Left cardiac atrium (tissue), 4 donors: ENCODE measurements around the gene SUMO3. TPM values are rescaled to one million over a fixed set of nuclear protein-coding genes. Genes with fewer than 3 reads are reported as not detected.
A peak's percentile ranks its signal among the peaks of the same experiment; 100 is the strongest.

Experiments
- ATAC-seq, 2 donors: fragments of 200-7000 bp; cut with Tn5 transposase; one replicate each; pipeline ENCODE4 v1.9.1; 2020; ENCODE audit warnings: mild to moderate bottlenecking in 2 of 2, moderate library complexity in 2 of 2
- DNase-seq: peaks from one replicate; pipeline ENCODE4 v3.0.0-alpha.2; 2020
- intact Hi-C, 2 donors: fragments of 100-400 bp; cut with DNase I; formaldehyde crosslinking; loops; one replicate each; pipeline versions ENCODE4 v1.14.1 to v1.15.1; 2022 to 2023
- total RNA-seq, 2 donors: library from RNA; stranded (reverse); fragmentation: NEBNext Ultra II Directional; extraction: Animal tissue kit (Norgen Biotek cat#: 25700); gene quantifications; one replicate each; pipeline ENCODE4 v1.2.1, GENCODE V29; 2021
- donor health status: DM: no; HTN: yes; CAD: no.
- donor health status: DM: no; HTN: yes; CAD: no; lungs with severe emphysema.
- donor health status: DM: yes; HTN: yes; CAD: no.
- donor health status: Dilated cardiomyopathy.

The SUMO3 gene
- total RNA-seq, 2 donors from 2014 or later, result 71.2 to 93.3 TPM

DNA sequence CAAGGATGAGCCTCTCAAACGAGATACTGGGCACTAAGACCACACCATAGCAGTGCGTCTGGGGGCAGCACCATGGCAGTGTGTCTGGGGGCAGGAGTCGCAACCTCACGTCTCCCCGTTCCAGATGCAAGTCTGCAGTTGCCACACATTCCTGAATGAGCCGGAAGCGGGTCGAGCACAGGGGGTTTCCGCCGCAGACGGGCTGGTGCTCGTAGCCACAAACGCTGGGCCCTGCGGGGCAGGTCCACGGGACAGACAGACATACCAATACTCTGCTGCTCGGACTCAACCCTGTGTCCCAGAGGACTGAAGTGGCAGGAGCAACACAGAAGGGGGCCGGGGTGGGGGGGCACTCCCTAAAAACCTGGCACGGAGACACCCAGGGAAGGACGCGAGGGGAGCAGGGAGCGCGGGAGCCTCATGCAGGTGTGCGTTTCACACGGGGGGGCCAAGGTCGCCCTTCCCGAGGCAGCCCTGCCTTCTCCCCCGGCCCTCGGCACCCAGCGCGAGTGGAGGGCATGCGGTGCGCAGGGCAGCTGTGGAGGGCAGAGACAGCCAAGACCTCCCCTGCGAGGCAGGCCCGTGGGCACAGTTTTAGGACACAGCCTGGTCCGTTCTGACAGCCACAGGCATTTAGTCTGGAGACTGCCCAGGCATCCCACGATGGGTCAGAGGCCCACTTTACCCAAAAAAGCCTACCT lies 31.1 kb upstream of the SUMO3 start:
- DNase-seq (no peak), ATAC-seq (no peak)
- intact Hi-C loops, result no loop called here

- DNase-seq, result no peak
- intact Hi-C loops, result no loop called here
- ATAC-seq, result peak in 1 of 2 donors; percentile 2
These were observed 29.6 kb upstream of the SUMO3 start for GRCh38 chr21:44847261-44848056.

DNA sequence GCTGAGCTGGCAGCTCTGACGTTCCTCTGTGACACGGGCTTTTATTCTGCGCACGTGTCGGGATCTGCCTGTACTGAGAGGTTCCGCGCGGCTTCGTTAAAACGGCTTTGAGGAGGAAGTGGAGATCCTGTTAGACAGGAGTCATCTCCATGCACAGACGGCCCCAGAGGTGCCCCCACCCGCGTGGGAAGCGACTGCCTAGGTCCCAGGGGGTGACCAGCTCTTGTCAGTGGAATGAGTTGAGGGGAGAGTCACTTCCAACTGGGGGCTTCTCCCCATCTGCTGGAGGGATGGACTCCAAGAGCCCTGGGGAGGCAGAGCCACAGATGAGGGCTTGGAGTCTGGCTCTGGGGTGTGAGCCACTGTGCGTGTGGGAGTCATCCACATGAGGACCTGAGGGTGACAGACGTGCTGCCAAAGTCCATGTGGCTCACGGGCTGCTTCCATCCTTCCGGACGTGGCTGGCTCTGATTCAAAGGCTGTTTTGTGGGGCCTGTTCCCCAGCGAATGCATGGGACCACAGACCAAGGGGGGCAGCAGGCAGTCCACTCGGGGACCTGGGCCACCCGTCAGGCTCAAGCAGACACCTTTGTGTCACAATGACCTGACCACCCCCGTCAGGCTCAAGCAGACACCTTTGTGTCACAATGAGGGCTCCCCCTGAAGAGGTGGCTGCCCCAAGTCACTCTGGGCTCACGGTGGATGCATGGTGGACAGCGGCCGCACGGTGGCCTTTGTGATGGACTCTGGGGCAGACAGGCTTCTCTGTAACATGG lies 28.8 kb upstream of the SUMO3 start:
- DNase-seq (peak; percentile 71), ATAC-seq (peak; percentile 48 to 61)
- intact Hi-C loops, result no loop called here

DNA sequence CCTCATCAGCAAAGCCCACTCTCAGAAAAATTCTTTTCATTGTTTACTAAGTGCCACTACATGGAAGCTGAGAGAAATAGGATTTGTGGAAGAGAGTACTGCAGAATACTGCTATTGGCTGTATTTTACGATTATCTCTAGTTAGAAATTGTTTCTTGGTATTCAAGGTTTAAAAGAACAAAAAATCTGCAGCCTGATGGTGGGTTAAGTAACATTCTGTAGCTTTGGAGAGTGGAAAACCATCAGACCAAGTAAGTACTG lies 28.3 kb upstream of the SUMO3 start:
- no peak for DNase-seq
- ATAC-seq, result no peak
- intact Hi-C loops, result no loop called here

- ATAC-seq, result peak; percentile 74 to 82
- intact Hi-C loops, result no loop called here
- peak; percentile 85 for DNase-seq
These were observed 27.8 kb upstream of the SUMO3 start for GRCh38 chr21:44845418-44846223.

GRCh38 chr21:44844256-44844655 lies 26.4 kb upstream of the SUMO3 start:
- intact Hi-C loops, result no loop called here
- ATAC-seq (no peak), DNase-seq (no peak)

- DNase-seq (no peak), ATAC-seq (no peak)
- intact Hi-C loops, result no loop called here
These were observed 25.0 kb upstream of the SUMO3 start for GRCh38 chr21:44842721-44843445.

DNA sequence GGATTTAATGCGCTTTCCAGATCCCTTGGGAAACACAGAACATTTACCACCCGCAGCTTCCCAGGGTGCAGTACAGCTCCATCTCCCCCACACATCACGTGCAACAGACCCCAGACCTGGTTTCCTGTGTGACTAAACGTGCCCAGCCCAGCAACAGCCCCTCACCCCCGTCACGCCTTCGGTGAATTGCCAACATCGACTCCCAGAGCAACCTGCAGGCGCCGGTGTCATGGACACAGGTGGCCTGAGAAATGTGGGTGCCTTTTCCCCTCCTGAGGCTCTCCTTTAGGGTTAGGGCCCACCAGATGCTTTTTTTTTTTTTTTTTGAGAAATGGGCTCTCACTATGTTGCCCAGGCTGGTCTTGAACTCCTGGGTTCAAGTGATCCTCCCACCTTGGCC lies 24.2 kb upstream of the SUMO3 start:
- intact Hi-C loops, result no loop called here
- ATAC-seq (no peak), DNase-seq (no peak)

GRCh38 chr21:44840771-44841170 lies 22.9 kb upstream of the SUMO3 start:
- intact Hi-C loops, result no loop called here
- DNase-seq, result no peak
- no peak for ATAC-seq

DNA sequence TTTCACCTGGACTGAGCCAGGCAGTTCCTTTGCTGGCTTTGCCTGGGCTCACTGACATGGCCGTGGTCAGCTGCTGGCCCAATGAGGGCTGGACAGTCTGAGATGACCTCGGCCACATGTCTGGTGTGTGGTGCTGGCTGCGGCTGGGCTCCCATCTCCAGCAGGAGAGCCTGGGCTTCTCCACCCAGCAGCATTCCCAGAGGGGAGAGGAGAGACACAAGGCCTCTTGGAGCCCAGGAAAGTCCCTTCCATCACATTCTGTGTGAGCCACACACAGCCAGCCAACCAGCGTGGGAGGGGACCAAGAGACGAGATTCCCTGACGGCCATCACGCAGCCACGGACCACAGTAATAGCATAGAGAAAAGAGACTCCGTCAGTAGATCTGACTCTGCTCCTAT lies 21.1 kb upstream of the SUMO3 start:
- DNase-seq, result no peak
- intact Hi-C loops, result no loop called here
- ATAC-seq, result no peak

DNA sequence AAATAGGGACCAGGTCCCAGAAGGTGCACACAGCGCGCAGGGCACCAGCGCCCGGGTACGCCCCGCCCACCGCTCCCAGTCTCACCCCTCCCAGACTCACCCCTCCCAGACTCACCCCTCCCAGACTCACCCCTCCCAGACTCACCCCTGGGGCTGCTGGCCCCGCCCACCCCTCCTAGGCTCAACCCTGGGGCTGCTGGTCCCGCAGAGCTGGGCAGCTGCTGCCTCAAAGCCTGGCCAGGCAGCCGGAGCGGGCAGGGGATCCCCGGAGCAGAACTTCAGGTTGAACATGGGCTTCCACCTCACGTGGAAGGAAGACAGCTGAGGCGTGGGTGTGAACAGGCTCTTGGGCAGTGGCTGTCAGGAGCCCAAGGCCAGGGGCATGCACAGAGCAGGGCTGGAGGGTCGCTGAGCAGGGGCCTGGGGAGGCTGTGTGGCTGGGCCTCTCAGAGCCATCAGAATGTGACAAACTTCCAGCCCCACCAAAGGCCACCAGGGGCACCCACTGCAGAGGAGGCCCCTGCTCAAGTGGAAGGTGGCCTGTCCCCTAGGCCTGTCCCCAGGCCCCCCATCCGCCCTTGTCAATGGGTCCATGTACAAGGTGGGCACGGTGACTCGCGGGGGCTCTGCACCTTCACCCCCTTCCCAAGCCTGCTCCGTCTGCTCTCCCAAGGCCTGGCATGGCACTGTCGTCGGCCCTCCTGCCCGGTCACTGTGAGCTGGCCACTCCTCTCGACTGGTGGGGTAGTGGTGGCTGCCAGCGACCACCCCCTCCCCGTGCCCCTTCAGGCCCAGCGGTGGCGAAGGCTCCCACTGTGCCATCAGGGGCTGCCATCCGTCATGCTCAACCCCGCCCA lies 20.4 kb upstream of the SUMO3 start:
- no peak for DNase-seq
- intact Hi-C loops, result no loop called here
- no peak for ATAC-seq

- intact Hi-C loops, result no loop called here
- DNase-seq (no peak), ATAC-seq (no peak)
These were observed 19.7 kb upstream of the SUMO3 start for GRCh38 chr21:44837537-44837936.

- intact Hi-C loops, result no loop called here
- DNase-seq (no peak), ATAC-seq (peak; percentile 44 to 73)
These were observed 19.0 kb upstream of the SUMO3 start for GRCh38 chr21:44836666-44837471.

DNA sequence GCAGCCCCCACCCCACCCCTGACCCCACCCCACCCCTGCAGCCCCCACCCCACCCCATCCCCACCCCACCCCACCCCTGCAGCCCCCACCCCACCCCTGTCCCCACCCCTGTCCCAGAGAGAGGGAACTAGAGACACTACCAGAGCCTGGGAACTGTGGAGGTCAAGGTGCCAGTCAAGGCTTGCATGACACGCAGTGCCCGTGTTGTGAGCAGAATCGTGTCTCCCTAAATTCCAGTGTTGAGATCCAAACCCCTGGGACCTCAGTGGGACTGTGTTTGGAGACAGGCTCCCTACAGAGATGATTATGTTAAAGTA lies 18.4 kb upstream of the SUMO3 start:
- DNase-seq, result no peak
- intact Hi-C loops, result no loop called here
- peak in 1 of 2 donors; percentile 21 for ATAC-seq

DNA sequence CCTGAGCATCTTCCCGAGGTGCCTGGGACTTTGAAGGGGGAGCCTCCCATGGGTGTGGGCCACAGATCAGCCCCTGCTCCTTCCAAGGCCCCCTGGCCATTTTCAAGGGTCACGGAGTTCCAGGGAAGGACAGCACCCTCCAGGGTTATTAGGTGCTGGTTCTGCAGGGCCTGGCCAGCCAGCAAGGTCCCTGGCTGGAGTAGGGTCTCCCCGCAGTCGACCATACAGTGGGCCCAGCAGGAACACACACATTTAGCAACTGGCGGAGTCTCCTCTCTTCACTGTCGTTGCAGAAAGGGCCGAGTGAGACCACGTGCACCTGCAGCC lies 17.7 kb upstream of the SUMO3 start:
- DNase-seq (no peak), ATAC-seq (no peak)
- intact Hi-C loops, result no loop called here

- DNase-seq (no peak), ATAC-seq (no peak)
- intact Hi-C loops, result no loop called here
These were observed 17.2 kb upstream of the SUMO3 start for GRCh38 chr21:44834951-44835646.
